H1 (cell line): ENCODE results near the gene CA10. TPM values are rescaled to one million over a fixed set of nuclear protein-coding genes. Genes with fewer than 3 reads are reported as not detected.

Experiments used
- CTCF ChIA-PET: fragments of 300-600 bp; sonication (Branson Sonifier 250); formaldehyde crosslinking; loops from one replicate; lab custom pipeline; 2021; ENCODE audit not compliant: partially characterized antibody; lab: Charles Lee
- POLR2A ChIA-PET: fragments of 300-600 bp; sonication (Branson Sonifier 250); formaldehyde crosslinking; loops from one replicate; lab custom pipeline; 2021; ENCODE audit warnings: inconsistent platforms; ENCODE audit not compliant: partially characterized antibody; lab: Charles Lee
- DNase-seq, 2 experiments: peaks; one replicate each; pipeline versions ENCODE4 v3.0.0 to v3.0.0-alpha.2; 2010 to 2022; ENCODE audit warnings: low spot score in 2 of 2, low read depth in 1 of 2, mixed read lengths in 1 of 2
- FAIRE-seq: peaks from 2 replicates; lab custom pipeline; 2011; peaks lifted over from hg19 to GRCh38; lab: Jason Lieb, UNC
- H2AFZ ChIP-seq: 2 replicates; pipeline ENCODE4 v1.8.1; 2012; ENCODE audit warnings: low read length, inconsistent platforms
- H2AK5ac ChIP-seq: 2 replicates; pipeline ENCODE4 v1.6.1; 2013; ENCODE audit warnings: low read depth, low read length
- H2BK120ac ChIP-seq: replicated peaks from 2 replicates; pipeline ENCODE3; 2013; ENCODE audit warnings: low read depth, low read length, inconsistent platforms
- H2BK12ac ChIP-seq: 2 replicates; pipeline ENCODE4 v1.6.1; 2013; ENCODE audit warnings: low read depth, low read length
- H2BK15ac ChIP-seq: 2 replicates; pipeline ENCODE4 v1.6.1; 2013; ENCODE audit warnings: low read length
- H2BK20ac ChIP-seq: 2 replicates; pipeline ENCODE4 v1.6.1; 2013; ENCODE audit warnings: low read length
- H2BK5ac ChIP-seq: 2 replicates; pipeline ENCODE4 v1.6.1; 2013; ENCODE audit warnings: low read depth, low read length
- H3K14ac ChIP-seq: 2 replicates; pipeline ENCODE4 v1.6.1; 2013; ENCODE audit warnings: inconsistent platforms; ENCODE audit not compliant: insufficient read length
- H3K18ac ChIP-seq: 2 replicates; pipeline ENCODE4 v1.6.1; 2013; ENCODE audit warnings: low read length; ENCODE audit errors: extremely low read depth
- H3K23ac ChIP-seq: 2 replicates; pipeline ENCODE4 v1.6.1; 2013; ENCODE audit warnings: inconsistent platforms; ENCODE audit not compliant: insufficient read length
- H3K23me2 ChIP-seq: 2 replicates; pipeline ENCODE4 v1.6.1; 2013; ENCODE audit warnings: low read depth, low read length
- H3K27ac ChIP-seq: 2 replicates; pipeline ENCODE4 v1.6.1; 2011; ENCODE audit warnings: low read depth, low read length, inconsistent platforms
- H3K27me3 ChIP-seq, 4 experiments: replicated peaks in 1 of 4; 1 replicate in 1 of 4; 2 replicates in 3 of 4; pipeline versions ENCODE4 v1.6.1 to v1.8.1; 2011 to 2013; ENCODE audit warnings: low read length in 3 of 4, mild to moderate bottlenecking in 3 of 4, inconsistent platforms in 2 of 4, mixed read lengths in 2 of 4, moderate library complexity in 1 of 4; ENCODE audit not compliant: control insufficient read depth in 3 of 4, insufficient read depth in 3 of 4; ENCODE audit errors: extremely low read depth in 1 of 4
- H3K36me3 ChIP-seq, 4 experiments: 2 replicates each; pipeline versions ENCODE4 v1.6.1 to v1.8.1; 2011 to 2013; ENCODE audit warnings: mild to moderate bottlenecking in 4 of 4, low read length in 3 of 4, moderate library complexity in 2 of 4, control low read depth in 1 of 4, inconsistent platforms in 1 of 4; ENCODE audit not compliant: insufficient read depth in 4 of 4, control insufficient read depth in 2 of 4
- H3K4ac ChIP-seq: replicated peaks from 2 replicates; pipeline ENCODE3; 2013; ENCODE audit warnings: low read length, low read depth, mixed read lengths, inconsistent platforms; ENCODE audit not compliant: insufficient read length
- H3K4me1 ChIP-seq, 4 experiments: replicated peaks in 1 of 4; 1 replicate in 1 of 4; 2 replicates in 3 of 4; pipeline versions ENCODE4 v1.6.1 to v1.8.1; 2011 to 2013; ENCODE audit warnings: low read length in 3 of 4, inconsistent platforms in 2 of 4, mixed read lengths in 1 of 4; ENCODE audit not compliant: insufficient read depth in 4 of 4, control insufficient read depth in 3 of 4
- H3K4me2 ChIP-seq, 2 experiments: 2 replicates each; pipeline versions ENCODE4 v1.6.1 to v1.8.1; 2011 to 2013; ENCODE audit warnings: low read depth in 2 of 2, low read length in 2 of 2, control low read depth in 1 of 2, inconsistent platforms in 1 of 2, mild to moderate bottlenecking in 1 of 2; ENCODE audit not compliant: insufficient read depth in 1 of 2
- H3K4me3 ChIP-seq, 4 experiments: fragments of 200-600, 300-600 bp in 1 of 4; sonication (generic), shearing (Covaris generic), sonication (Bioruptor Twin) in 1 of 4; 2 replicates each; pipeline versions ENCODE4 v1.5.1 to v1.8.1; 2011 to 2016; ENCODE audit warnings: low read length in 4 of 4, low read depth in 3 of 4, control low read depth in 2 of 4, inconsistent platforms in 2 of 4, mild to moderate bottlenecking in 2 of 4, mixed read lengths in 1 of 4, moderate library complexity in 1 of 4; ENCODE audit not compliant: insufficient read depth in 2 of 4; ENCODE audit errors: extremely low read depth in 1 of 4
- H3K56ac ChIP-seq: replicated peaks from 2 replicates; pipeline ENCODE3; 2013; ENCODE audit warnings: low read depth, mild to moderate bottlenecking, mixed read lengths, low read length, inconsistent platforms; ENCODE audit not compliant: insufficient read length
- H3K79me1 ChIP-seq: 2 replicates; pipeline ENCODE4 v1.6.1; 2013; ENCODE audit warnings: low read depth, low read length, control low read depth
- H3K79me2 ChIP-seq, 2 experiments: 2 replicates each; pipeline versions ENCODE4 v1.6.1 to v1.8.1; 2012 to 2013; ENCODE audit warnings: low read length in 2 of 2, mild to moderate bottlenecking in 2 of 2, inconsistent platforms in 1 of 2; ENCODE audit not compliant: insufficient read depth in 2 of 2, control insufficient read depth in 1 of 2
- H3K9ac ChIP-seq, 4 experiments: replicated peaks in 1 of 4; 1 replicate in 1 of 4; 2 replicates in 3 of 4; pipeline versions ENCODE4 v1.6.1 to v1.8.1; 2011 to 2013; ENCODE audit warnings: low read depth in 3 of 4, low read length in 3 of 4, control low read depth in 2 of 4, mild to moderate bottlenecking in 2 of 4, moderate library complexity in 2 of 4, inconsistent platforms in 1 of 4; ENCODE audit errors: extremely low read depth in 1 of 4
- H3K9me3 ChIP-seq, 2 experiments: 2 replicates each; pipeline versions ENCODE4 v1.6.1 to v1.8.1; 2012 to 2013; ENCODE audit warnings: mild to moderate bottlenecking in 2 of 2, moderate library complexity in 2 of 2, control low read depth in 1 of 2, inconsistent platforms in 1 of 2, low read depth in 1 of 2, low read length in 1 of 2, mixed read lengths in 1 of 2; ENCODE audit not compliant: insufficient read depth in 2 of 2
- H4K20me1 ChIP-seq, 2 experiments: replicated peaks in 1 of 2; 2 replicates each; pipeline versions ENCODE3 to v1.8.1; 2011 to 2013; ENCODE audit warnings: inconsistent platforms in 2 of 2, low read length in 2 of 2, mild to moderate bottlenecking in 1 of 2; ENCODE audit not compliant: insufficient read depth in 2 of 2, control insufficient read depth in 1 of 2
- H4K5ac ChIP-seq: 2 replicates; pipeline ENCODE4 v1.6.1; 2013; ENCODE audit warnings: low read length, low read depth, mixed read lengths, inconsistent platforms; ENCODE audit not compliant: insufficient read length
- H4K8ac ChIP-seq: 2 replicates; pipeline ENCODE4 v1.8.0; 2013; ENCODE audit warnings: mild to moderate bottlenecking, moderate library complexity, low read length, inconsistent platforms; ENCODE audit not compliant: insufficient read depth; ENCODE audit errors: extremely low read depth
- H4K91ac ChIP-seq: replicated peaks from 2 replicates; pipeline ENCODE3; 2013; ENCODE audit warnings: low read length, mixed read lengths, inconsistent platforms; ENCODE audit not compliant: insufficient read length
- BRCA1 ChIP-seq: IDR thresholded peaks from 2 replicates; pipeline ENCODE4 v1.6.1; 2012; ENCODE audit warnings: low read depth, low read length, improper control_type of control experiment
- CBX5 ChIP-seq: fragments of 300-800, 300-1000 bp; sonication (generic); IDR thresholded peaks from 2 replicates; pipeline ENCODE4 v1.7.1; 2016; ENCODE audit warnings: antibody characterized with exemption, low read length, low read depth
- CHD1 ChIP-seq: IDR thresholded peaks from 2 replicates; pipeline ENCODE4 v1.6.1; 2012; ENCODE audit warnings: low read depth, low read length, improper control_type of control experiment
- EZH2 ChIP-seq: fragments of 200-600 bp; sonication (generic); IDR thresholded peaks from 2 replicates; pipeline ENCODE4 v1.7.1; 2012; ENCODE audit warnings: low read depth, mild to moderate bottlenecking, moderate library complexity, low read length, inconsistent platforms; ENCODE audit not compliant: severe bottlenecking
- JUN ChIP-seq: IDR thresholded peaks from 2 replicates; pipeline ENCODE4 v1.6.1; 2011; ENCODE audit warnings: low read depth, mild to moderate bottlenecking, improper control_type of control experiment, low read length
- JUND ChIP-seq: IDR thresholded peaks from 2 replicates; pipeline ENCODE4 v1.6.1; 2011; ENCODE audit warnings: mild to moderate bottlenecking, improper control_type of control experiment, low read length
- KDM1A ChIP-seq: fragments of 200-600, 300-600 bp; sonication (generic); IDR thresholded peaks from 2 replicates; pipeline ENCODE4 v1.7.1; 2016; ENCODE audit warnings: mild to moderate bottlenecking, low read length, borderline replicate concordance
- KDM4A ChIP-seq: IDR thresholded peaks from one replicate; pipeline ENCODE4 v1.7.1; 2012; ENCODE audit warnings: low read depth, mild to moderate bottlenecking, moderate library complexity, low read length, inconsistent platforms; ENCODE audit not compliant: severe bottlenecking
- KDM5A ChIP-seq: fragments of 200-600 bp; IDR thresholded peaks from 2 replicates; pipeline ENCODE4 v1.7.1; 2012; ENCODE audit warnings: mild to moderate bottlenecking, low read length, inconsistent platforms, mixed read lengths
- NRF1 ChIP-seq: IDR thresholded peaks from 2 replicates; pipeline ENCODE4 v1.6.1; 2011; ENCODE audit warnings: mild to moderate bottlenecking, low read depth, low read length, improper control_type of control experiment
- POLR2AphosphoS5 ChIP-seq: IDR thresholded peaks from 2 replicates; pipeline ENCODE4 v1.6.1; 2011; ENCODE audit warnings: low read depth, low read length
- POU5F1 ChIP-seq: IDR thresholded peaks from 2 replicates; pipeline ENCODE4 v1.6.1; 2011; ENCODE audit warnings: low read depth, mild to moderate bottlenecking, low read length, moderate library complexity
- RBBP5 ChIP-seq: IDR thresholded peaks from 2 replicates; pipeline ENCODE4 v1.7.1; 2012; ENCODE audit warnings: low read depth, mild to moderate bottlenecking, inconsistent platforms, low read length, moderate library complexity, borderline replicate concordance
- SIX5 ChIP-seq: IDR thresholded peaks from 2 replicates; pipeline ENCODE4 v1.6.1; 2011; ENCODE audit warnings: mild to moderate bottlenecking, low read depth, low read length
- TEAD4 ChIP-seq: IDR thresholded peaks from 2 replicates; pipeline ENCODE4 v1.6.1; 2012; ENCODE audit warnings: low read depth, low read length, inconsistent platforms, mixed read lengths
- YY1 ChIP-seq: IDR thresholded peaks from 2 replicates; pipeline ENCODE4 v1.6.1; 2011; ENCODE audit warnings: low read depth, mild to moderate bottlenecking, low read length
- WGBS, 2 experiments: shearing (Covaris generic) in 1 of 2; methylation state at CpG; one replicate each; pipeline versions ENCODE4 v1.1.6 to v1.1.7; 2013 to 2015; ENCODE audit warnings: low lambda C conversion rate in 2 of 2, mixed read lengths in 2 of 2, inconsistent platforms in 1 of 2, low coverage in 1 of 2, missing lambda C conversion rate in 1 of 2; ENCODE audit not compliant: insufficient replicate concordance in 2 of 2, insufficient coverage in 1 of 2, insufficient read length in 1 of 2; ENCODE audit errors: extremely low coverage in 1 of 2, missing lambda C conversion rate in 1 of 2; 5-methylcytosine and 5-hydroxymethylcytosine counted together
- polyA plus RNA-seq, 7 experiments: library from polyadenylated mRNA; depleted of rRNA in 3 of 7; stranded (reverse) in 5 of 7; unstranded in 2 of 7; fragments of >200 nt in 5 of 7; fragments of 200-250 nt in 2 of 7; gene quantifications; 1 replicate in 5 of 7; 2 replicates in 1 of 7; 4 replicates in 1 of 7; pipeline versions ENCODE4 v1.2.1 to v1.2.3, GENCODE V29; 2011 to 2013; ENCODE audit warnings: missing spikeins in 2 of 7, mixed read lengths in 2 of 7
- total RNA-seq: library from RNA; stranded (reverse); fragmentation: NEBNext Ultra II Directional; extraction: Animal tissue kit (Norgen Biotek cat#: 25700); gene quantifications from 2 replicates; pipeline ENCODE4 v1.2.1, GENCODE V29; 2021

The CA10 gene
- total and polyA plus RNA-seq, 2 of the 8 experiments (the other 6 are each of a cell fraction or from before 2014, with no cell fraction given): 0.60 to 0.63 TPM

GRCh38 chr17:51828901-51829300 is 329.6 kb downstream of the CA10 start:
- Histone ChIP-seq H3K56ac (no peak overlapping the region), H4K5ac (no peak overlapping the region), H4K91ac (no peak overlapping the region), H3K27ac (no peak overlapping the region), H3K4me3 (no peak overlapping the region), H2AK5ac (no peak overlapping the region), H2BK5ac (no peak overlapping the region), H3K79me2 (no peaks in the 10 kb centered on the region), H2AFZ (no peak overlapping the region), H3K23ac (no peak overlapping the region), H2BK120ac (no peak overlapping the region), H3K79me1 (no peaks in the 10 kb centered on the region), H4K8ac (no peak overlapping the region), H3K9me3 (no peaks in the 10 kb centered on the region), H3K14ac (no peak overlapping the region), H2BK12ac (no peak overlapping the region), H4K20me1 (no peaks in the 10 kb centered on the region), H3K18ac (no peak overlapping the region), H3K4ac (no peak overlapping the region), H3K23me2 (no peaks in the 10 kb centered on the region), H2BK15ac (no peak overlapping the region), H2BK20ac (no peak overlapping the region), H3K9ac (no peak overlapping the region), H3K4me1 (no peaks in the 10 kb centered on the region; a peak in 1 of 7 replicates), H3K27me3 (no peaks in the 10 kb centered on the region), H3K4me2 (no peak overlapping the region), H3K36me3 (no peaks in the 10 kb centered on the region)
- 68% methylated on average over 2 of the region's 2 CpGs; no CpG with 5 or more reads in 1 of the 2 experiments for WGBS, 2 experiments
- no peak for TF ChIP-seq NRF1
- no peak for TF ChIP-seq SIX5
- TF ChIP-seq POU5F1: no peak
- TF ChIP-seq KDM5A: no peak
- TF ChIP-seq CBX5: no peak
- TF ChIP-seq TEAD4: no peak
- no peak for TF ChIP-seq JUN
- no peak for TF ChIP-seq YY1
- TF ChIP-seq POLR2AphosphoS5: no peak
- no peak for TF ChIP-seq KDM4A
- TF ChIP-seq JUND: no peak
- TF ChIP-seq CHD1: no peak
- no peak for TF ChIP-seq EZH2
- no peak for TF ChIP-seq BRCA1
- TF ChIP-seq KDM1A: no peak
- no peak for TF ChIP-seq RBBP5
- ChIA-PET POLR2A (no interaction called here), CTCF (interaction anchor here (0.9 to 1.4 kb wide), 3 partner anchors 24 to 128 kb away, joined by 3 read pairs; no protein-coding TSS in a partner anchor)
- DNase-seq (no peak), FAIRE-seq (no peak)
